DMS53 treated with DMSO at 0.1 percent for 48 hours (cell line): Measurements from ENCODE around the gene KIAA0319L.
A peak's percentile ranks its signal among the peaks of the same experiment; 100 is the strongest.
"Not testable (repeated sequence)": the region's sequence is repeated elsewhere in the genome, so short reads cannot be mapped to it uniquely, and the experiment has no call there.

ENCODE experiments used
- DNase-seq: peaks from one replicate; lab custom pipeline; 2025; ENCODE audit not compliant: unreplicated experiment; lab: John Stamatoyannopoulos, UW

The KIAA0319L gene

GRCh38 chr1:35585281-35585680 lies 28.1 kb upstream of the KIAA0319L start:
- no peak for DNase-seq

GRCh38 chr1:35581621-35582020 lies 24.4 kb upstream of the KIAA0319L start:
- not testable (repeated sequence) for DNase-seq

- DNase-seq: no peak
These were observed 23.8 kb upstream of the KIAA0319L start for GRCh38 chr1:35580949-35581388.

- DNase-seq: no peak
These were observed 20.1 kb upstream of the KIAA0319L start for GRCh38 chr1:35577071-35577998.

- not testable (repeated sequence) for DNase-seq
These were observed 19.5 kb upstream of the KIAA0319L start for GRCh38 chr1:35576766-35577070.

GRCh38 chr1:35576061-35576765 lies 19.0 kb upstream of the KIAA0319L start:
- no peak for DNase-seq

- DNase-seq: no peak
These were observed 18.3 kb upstream of the KIAA0319L start for GRCh38 chr1:35575416-35575958.

- DNase-seq: no peak
These were observed 17.6 kb upstream of the KIAA0319L start for GRCh38 chr1:35574655-35575415.

GRCh38 chr1:35574125-35574654 lies 17.0 kb upstream of the KIAA0319L start:
- no peak for DNase-seq

GRCh38 chr1:35573198-35574124 lies 16.3 kb upstream of the KIAA0319L start, which contains the start of gene TFAP2E:
TFAP2E (plus strand) TSS chr1:35573314; CDS start chr1:35573578, 264 bp downstream.
- no peak for DNase-seq

GRCh38 chr1:35572296-35572695 lies 15.1 kb upstream of the KIAA0319L start:
- DNase-seq: no peak

GRCh38 chr1:35571263-35571662 lies 14.1 kb upstream of the KIAA0319L start:
- DNase-seq: no peak

- no peak for DNase-seq
These were observed 13.5 kb upstream of the KIAA0319L start for GRCh38 chr1:35570589-35571137.

GRCh38 chr1:35569936-35570335 lies 12.7 kb upstream of the KIAA0319L start:
- DNase-seq: no peak

- DNase-seq: peak; percentile 54
These were observed 11.8 kb upstream of the KIAA0319L start for GRCh38 chr1:35568975-35569395.

GRCh38 chr1:35567947-35568558 lies 10.8 kb upstream of the KIAA0319L start:
- no peak for DNase-seq

- no peak for DNase-seq
These were observed 8.5 kb upstream of the KIAA0319L start for GRCh38 chr1:35565742-35566133.

- no peak for DNase-seq
These were observed 7.9 kb upstream of the KIAA0319L start for GRCh38 chr1:35564884-35565741.
